ENCODE measurements around the gene ST6GALNAC2. TPM values are rescaled to one million over a fixed set of nuclear protein-coding genes. Genes with fewer than 3 reads are reported as not detected.

ST6GALNAC2 gene
- total and polyA plus RNA-seq, 10 of the 15 experiments (the other 5 are each of a cell fraction or from before 2014, with no cell fraction given), result 0.08 to 0.41 (median 0.23) TPM; not detected in 6

- FAIRE-seq, result no peak
These were observed 57.5 kb downstream of the ST6GALNAC2 start for GRCh38 chr17:76528156-76528527.

GRCh38 chr17:76527430-76528111 is 58.1 kb downstream of the ST6GALNAC2 start:
- POLR2A ChIA-PET, result interaction anchor here (0.7 to 2.1 kb wide), 5 partner anchors 23 to 1439 kb away, joined by 3 to 13 read pairs (median 5); no protein-coding TSS in a partner anchor
- DNase-seq (ENCODE audit: low read depth, low spot score) (no peak), FAIRE-seq (no peak), ATAC-seq (peak; percentile 82)
- CTCF ChIA-PET, result interaction anchor here (1.0 to 4.0 kb wide), 14 partner anchors 12 to 154 kb away, joined by 3 to 41 read pairs (median 6); partner anchors contain the start of gene PRCD
- Histone ChIP-seq H2AFZ (ENCODE audit: control insufficient read depth, low read depth, low read length) (peak overlapping the region; percentile 84), H3K4me1 (ENCODE audit: control insufficient read depth, insufficient read depth, low read length) (peaks cover 12% of the 10 kb centered on the region), H3K4me2 (ENCODE audit: control insufficient read depth, insufficient read depth) (peak overlapping the region; percentile 76), H3K9ac (ENCODE audit: control insufficient read depth, insufficient read depth, low read length) (peak overlapping the region; percentile 53; the same call in 1 of the 2 replicates), H3K9me3 (replicated peaks; ENCODE audit: control insufficient read depth, insufficient read depth, low read length) (no peaks in the 10 kb centered on the region), H3K36me3 (ENCODE audit: control insufficient read depth in 2 of 2, insufficient read depth in 2 of 2, low read length in 1 of 2) (no peaks in the 10 kb centered on the region), H3K79me2 (ENCODE audit: control insufficient read depth, insufficient read depth, low read length) (no peaks in the 10 kb centered on the region), H3K27me3 (replicated peaks in 1 of 2; ENCODE audit: control insufficient read depth in 2 of 2, insufficient read depth in 2 of 2, low read length in 1 of 2) (no peaks in the 10 kb centered on the region), H3K4me3 (no peak overlapping the region), H3K27ac (ENCODE audit: control insufficient read depth, insufficient read depth) (no peak overlapping the region; the same call in 1 of the 2 replicates), H4K20me1 (ENCODE audit: control insufficient read depth, insufficient read depth) (no peaks in the 10 kb centered on the region)
- SMC1A ChIA-PET (ENCODE audit: uncharacterized antibody, unreplicated experiment), result interaction anchor here (0.6 to 2.8 kb wide), 13 partner anchors 12 to 540 kb away, joined by 3 to 16 read pairs (median 3); no protein-coding TSS in a partner anchor
- in situ Hi-C loops (cut with MboI) (no loop called here), intact Hi-C loops (cut with micrococcal nuclease; ENCODE audit: unreplicated experiment) (no loop called here)
- RAD21 ChIA-PET (ENCODE audit: unreplicated experiment), result interaction anchor here (0.5 to 2.5 kb wide), 17 partner anchors 13 to 708 kb away, joined by 3 to 20 read pairs (median 5); partner anchors contain the start of gene PRCD
- 3% methylated on average over 26 of the region's 26 CpGs for WGBS (ENCODE audit: insufficient coverage, insufficient replicate concordance, low lambda C conversion rate, missing lambda C conversion rate)
- BruUV-seq (replicated peaks), result no TSS peak
- TF ChIP-seq DPF2 (IDR thresholded peaks at IDR 0.05), result peak; percentile 32
- TF ChIP-seq POLR2AphosphoS2 (IDR thresholded peaks at IDR 0.05; ENCODE audit: low read depth, low read length), result no peak
- 0 out of 2 replicates have a peak, but pooled peaks have one; percentile 35 for TF ChIP-seq NBN (IDR thresholded peaks at IDR 0.05)
- TF ChIP-seq EED (IDR thresholded peaks at IDR 0.05; ENCODE audit: low read depth), result no peak
- no peak for TF ChIP-seq GABPA (IDR thresholded peaks at IDR 0.05; ENCODE audit: low read depth)
- TF ChIP-seq TCF7 (IDR thresholded peaks at IDR 0.05; ENCODE audit: borderline replicate concordance), result no peak
- no peak for TF ChIP-seq CBFB (IDR thresholded peaks at IDR 0.05; ENCODE audit: low read depth)
- TF ChIP-seq ZNF217 (IDR thresholded peaks at IDR 0.05), result no peak
- TF ChIP-seq SPI1 (IDR thresholded peaks at IDR 0.05; ENCODE audit: borderline replicate concordance, insufficient read depth, low read depth, low read length), result no peak
- TF ChIP-seq IKZF1 (conservative IDR thresholded peaks at IDR 0.05), result peak; percentile 61
- TF ChIP-seq REST (IDR thresholded peaks at IDR 0.05; ENCODE audit: low read depth, low read length), result no peak
- TF ChIP-seq ATF7 (IDR thresholded peaks at IDR 0.05; ENCODE audit: low read depth), result peak; percentile 32; the same call in 1 of the 2 replicates

More at GRCh38 chr17:76528156-76528527, 57.5 kb downstream of the ST6GALNAC2 start:
- Histone ChIP-seq H3K36me3 (ENCODE audit: control insufficient read depth in 2 of 2, insufficient read depth in 2 of 2, low read length in 1 of 2) (no peaks in the 10 kb centered on the region), H3K4me2 (ENCODE audit: control insufficient read depth, insufficient read depth) (peak overlapping the region; percentile 76), H3K9ac (ENCODE audit: control insufficient read depth, insufficient read depth, low read length) (peak overlapping the region; percentile 53), H2AFZ (ENCODE audit: control insufficient read depth, low read depth, low read length) (peak overlapping the region; percentile 82), H4K20me1 (ENCODE audit: control insufficient read depth, insufficient read depth) (no peaks in the 10 kb centered on the region), H3K79me2 (ENCODE audit: control insufficient read depth, insufficient read depth, low read length) (no peaks in the 10 kb centered on the region), H3K4me3 (peak overlapping the region; percentile 50; the same call in 1 of the 2 replicates), H3K27ac (ENCODE audit: control insufficient read depth, insufficient read depth) (peak overlapping the region; percentile 73), H3K27me3 (replicated peaks in 1 of 2; ENCODE audit: control insufficient read depth in 2 of 2, insufficient read depth in 2 of 2, low read length in 1 of 2) (no peaks in the 10 kb centered on the region), H3K4me1 (ENCODE audit: control insufficient read depth, insufficient read depth, low read length) (peaks cover 12% of the 10 kb centered on the region), H3K9me3 (replicated peaks; ENCODE audit: control insufficient read depth, insufficient read depth, low read length) (no peaks in the 10 kb centered on the region)
- WGBS (ENCODE audit: insufficient coverage, insufficient replicate concordance, low lambda C conversion rate, missing lambda C conversion rate), result 3% methylated on average over 15 of the region's 15 CpGs
- intact Hi-C loops (cut with micrococcal nuclease; ENCODE audit: unreplicated experiment) (no loop called here), in situ Hi-C loops (cut with MboI) (no loop called here)
- ChIA-PET SMC1A (ENCODE audit: uncharacterized antibody, unreplicated experiment) (interaction anchor here (0.6 to 2.8 kb wide), 16 partner anchors 12 to 539 kb away, joined by 3 to 16 read pairs (median 3); no protein-coding TSS in a partner anchor), RAD21 (ENCODE audit: unreplicated experiment) (interaction anchor here (0.5 to 2.5 kb wide), 19 partner anchors 12 to 707 kb away, joined by 3 to 20 read pairs (median 4); partner anchors contain the start of gene PRCD), POLR2A (interaction anchor here (0.7 to 2.1 kb wide), 5 partner anchors 23 to 1438 kb away, joined by 3 to 13 read pairs (median 5); no protein-coding TSS in a partner anchor), CTCF (interaction anchor here (0.6 to 4.0 kb wide), 19 partner anchors 12 to 1355 kb away, joined by 3 to 41 read pairs (median 5); partner anchors contain the start of genes PRCD and ST6GALNAC2)
- 0 out of 2 replicates have a peak, but pooled peaks have one; percentile 21 for TF ChIP-seq CHD2 (IDR thresholded peaks at IDR 0.05; ENCODE audit: borderline replicate concordance, low read depth, low read length)
- TF ChIP-seq RFX5 (IDR thresholded peaks at IDR 0.05; ENCODE audit: low read depth, low read length), result no peak
- peak; percentile 63 for TF ChIP-seq MEF2B (IDR thresholded peaks at IDR 0.05; ENCODE audit: partially characterized antibody, poor library complexity, severe bottlenecking)
- ATAC-seq (peak; percentile 76), DNase-seq (ENCODE audit: low read depth, low spot score) (no peak)
- no TSS peak for BruUV-seq (replicated peaks)

All from GM12878 (cell line).